GM10266 (cell line): ENCODE data around the gene PKNOX2.

Experiments
- DNase-seq: peaks from one replicate; pipeline ENCODE4 v3.0.0; 2012; ENCODE audit errors: extremely low spot score
- TF ChIP-seq, protein P1 (sequence below): IDR thresholded peaks from 2 replicates; pipeline ENCODE4 v1.5.1; 2012; ENCODE audit warnings: mild to moderate bottlenecking, low read depth; ENCODE audit not compliant: control insufficient read depth, insufficient read depth; ENCODE audit errors: missing control alignments

The PKNOX2 gene

DNA sequence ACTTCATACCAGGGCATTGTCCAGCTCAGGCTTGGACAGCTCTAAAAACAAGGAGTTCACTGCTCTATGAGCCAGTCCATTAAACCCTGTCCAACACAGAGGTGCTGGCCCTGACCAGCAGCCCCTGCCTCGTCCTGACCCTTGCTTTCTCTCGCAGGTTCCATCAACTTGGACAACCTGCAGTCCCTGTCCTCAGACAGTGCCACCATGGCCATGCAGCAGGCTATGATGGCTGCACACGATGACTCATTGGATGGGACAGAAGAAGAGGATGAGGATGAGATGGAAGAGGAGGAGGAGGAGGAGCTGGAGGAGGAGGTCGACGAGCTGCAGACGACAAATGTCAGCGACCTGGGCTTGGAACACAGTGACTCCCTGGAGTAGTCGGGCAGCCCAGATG lies 266.5 kb downstream of the PKNOX2 start:
- no peak for DNase-seq
- TF ChIP-seq, protein P1, sequence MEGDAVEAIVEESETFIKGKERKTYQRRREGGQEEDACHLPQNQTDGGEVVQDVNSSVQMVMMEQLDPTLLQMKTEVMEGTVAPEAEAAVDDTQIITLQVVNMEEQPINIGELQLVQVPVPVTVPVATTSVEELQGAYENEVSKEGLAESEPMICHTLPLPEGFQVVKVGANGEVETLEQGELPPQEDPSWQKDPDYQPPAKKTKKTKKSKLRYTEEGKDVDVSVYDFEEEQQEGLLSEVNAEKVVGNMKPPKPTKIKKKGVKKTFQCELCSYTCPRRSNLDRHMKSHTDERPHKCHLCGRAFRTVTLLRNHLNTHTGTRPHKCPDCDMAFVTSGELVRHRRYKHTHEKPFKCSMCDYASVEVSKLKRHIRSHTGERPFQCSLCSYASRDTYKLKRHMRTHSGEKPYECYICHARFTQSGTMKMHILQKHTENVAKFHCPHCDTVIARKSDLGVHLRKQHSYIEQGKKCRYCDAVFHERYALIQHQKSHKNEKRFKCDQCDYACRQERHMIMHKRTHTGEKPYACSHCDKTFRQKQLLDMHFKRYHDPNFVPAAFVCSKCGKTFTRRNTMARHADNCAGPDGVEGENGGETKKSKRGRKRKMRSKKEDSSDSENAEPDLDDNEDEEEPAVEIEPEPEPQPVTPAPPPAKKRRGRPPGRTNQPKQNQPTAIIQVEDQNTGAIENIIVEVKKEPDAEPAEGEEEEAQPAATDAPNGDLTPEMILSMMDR = no peak

DNA sequence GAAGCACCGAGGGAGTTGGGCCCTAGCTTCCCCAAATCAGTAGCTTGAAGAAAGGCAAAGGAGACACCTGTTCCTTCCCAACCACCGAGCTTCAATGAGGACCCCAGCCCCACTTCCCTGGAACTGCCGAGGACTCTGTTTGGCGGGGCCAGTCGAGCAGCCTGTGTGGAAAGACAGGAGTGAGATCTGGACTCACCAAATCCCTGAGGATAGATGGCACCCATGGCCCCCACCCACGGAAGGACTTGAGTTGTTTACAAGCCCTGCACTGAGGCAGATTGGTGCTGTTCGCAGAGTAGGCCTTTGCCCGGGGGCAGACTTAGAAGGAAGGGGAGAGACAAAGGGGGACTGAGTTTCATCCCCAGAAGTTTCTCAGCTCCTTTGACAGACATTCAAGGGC lies 266.9 kb downstream of the PKNOX2 start:
- TF ChIP-seq, protein P1 = no peak
- DNase-seq = no peak

DNA sequence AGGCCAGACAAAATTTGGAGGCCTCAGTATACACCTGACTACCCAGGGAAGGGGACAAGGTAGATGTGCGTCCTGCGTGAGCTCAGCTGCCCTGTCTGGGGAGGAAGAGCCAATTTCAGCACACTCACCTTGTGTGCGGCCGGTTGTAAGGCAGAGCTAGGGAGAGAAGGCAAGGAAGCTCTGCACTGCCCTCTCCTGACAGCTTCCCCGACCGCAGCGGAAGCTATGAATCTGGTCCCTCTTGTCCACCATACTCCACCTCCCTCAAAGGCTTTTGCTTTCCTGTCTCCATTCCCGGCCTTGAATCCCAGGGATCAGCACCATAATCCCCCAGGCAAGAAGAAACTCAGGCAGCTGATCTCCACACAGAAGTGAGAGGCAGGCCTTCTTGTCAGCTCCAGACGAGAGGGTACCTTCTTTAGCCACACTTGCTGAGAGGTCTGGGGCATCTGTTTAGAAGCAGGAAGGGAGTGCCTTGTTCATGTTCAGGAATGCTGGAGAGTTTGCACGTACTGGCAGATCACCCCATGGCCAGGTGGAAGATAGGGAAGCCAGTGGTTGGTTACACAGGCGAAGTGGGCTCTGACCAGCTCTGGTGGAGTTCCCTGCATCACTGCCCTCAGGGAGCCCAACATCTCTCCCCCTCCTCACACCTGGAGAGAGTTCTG lies 269.0 kb downstream of the PKNOX2 start:
- DNase-seq = peak; percentile 51
- TF ChIP-seq, protein P1 = peak; percentile 57

DNA sequence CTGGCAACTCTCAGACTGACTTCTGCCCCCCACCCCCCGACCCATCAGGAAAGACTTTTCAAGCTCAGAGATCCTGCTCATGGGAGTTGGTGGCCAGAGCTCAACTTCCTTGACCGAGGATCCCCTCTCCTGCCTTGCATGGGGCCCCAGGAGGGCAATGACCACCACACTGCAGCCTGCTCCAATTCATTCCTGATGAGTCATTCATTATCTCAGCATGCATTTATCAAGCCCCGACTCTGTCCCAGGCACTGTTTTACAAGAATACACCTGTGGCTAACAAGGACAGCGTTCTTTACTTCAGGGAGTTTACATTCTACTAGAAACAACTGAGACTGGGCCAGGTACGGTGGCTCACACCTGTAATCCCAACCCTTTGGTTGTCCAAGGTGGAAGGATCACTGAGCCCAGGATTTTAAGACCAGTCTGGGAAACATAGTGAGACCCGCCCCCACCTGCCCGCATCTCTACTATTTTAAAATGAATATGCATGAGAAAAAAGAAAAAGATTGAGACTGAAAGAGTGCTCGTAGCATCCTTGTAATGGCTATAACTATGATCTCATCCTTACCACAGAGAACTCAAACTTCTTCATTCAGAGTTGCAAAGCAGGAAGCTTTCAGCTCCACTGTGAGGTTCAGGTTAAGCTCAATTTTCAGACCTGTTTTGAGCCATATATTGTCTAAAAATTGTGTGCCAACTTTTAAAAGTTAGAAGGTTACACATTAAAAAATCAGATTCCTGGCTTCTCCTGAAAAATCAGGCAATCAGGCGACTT lies 271.1 kb downstream of the PKNOX2 start:
- DNase-seq = peak; percentile 24
- TF ChIP-seq, protein P1 = no peak

DNA sequence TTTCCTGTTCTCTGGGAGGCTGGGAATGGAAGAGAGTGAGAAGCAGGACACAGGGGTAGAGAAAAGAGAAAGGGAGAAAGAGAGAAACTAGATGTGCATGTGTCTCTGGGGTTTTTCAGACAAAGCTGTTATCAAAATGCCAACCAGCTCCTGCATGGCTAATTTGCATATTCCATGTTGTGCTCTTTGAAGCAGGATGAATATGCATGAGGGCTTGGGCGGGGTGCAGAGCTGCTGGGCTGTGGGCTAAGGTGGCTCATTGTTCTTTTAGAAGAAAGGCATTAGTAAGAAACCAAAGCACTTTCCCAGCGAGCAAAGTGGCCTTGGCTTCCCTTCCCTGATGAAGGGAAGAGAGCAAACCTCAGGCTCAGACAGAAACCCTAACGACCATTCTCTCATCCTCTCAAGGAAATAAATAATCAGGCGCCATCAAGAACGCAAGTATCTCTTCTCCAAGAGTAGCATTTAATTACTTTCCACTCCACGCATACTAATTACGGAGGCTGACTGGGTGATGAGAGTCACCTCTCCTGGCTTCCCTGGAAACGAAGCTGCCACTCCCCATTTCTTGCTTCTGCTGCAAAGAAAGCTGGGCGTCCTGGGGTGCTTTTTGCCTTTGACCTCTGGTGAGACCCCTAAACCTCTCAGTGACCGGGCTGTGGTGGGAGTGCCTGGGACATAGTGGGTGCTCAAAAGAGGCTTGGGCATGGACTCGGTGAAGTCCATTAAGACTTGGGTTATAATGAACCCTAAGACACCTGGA lies 277.3 kb downstream of the PKNOX2 start:
- TF ChIP-seq, protein P1 = no peak

DNA sequence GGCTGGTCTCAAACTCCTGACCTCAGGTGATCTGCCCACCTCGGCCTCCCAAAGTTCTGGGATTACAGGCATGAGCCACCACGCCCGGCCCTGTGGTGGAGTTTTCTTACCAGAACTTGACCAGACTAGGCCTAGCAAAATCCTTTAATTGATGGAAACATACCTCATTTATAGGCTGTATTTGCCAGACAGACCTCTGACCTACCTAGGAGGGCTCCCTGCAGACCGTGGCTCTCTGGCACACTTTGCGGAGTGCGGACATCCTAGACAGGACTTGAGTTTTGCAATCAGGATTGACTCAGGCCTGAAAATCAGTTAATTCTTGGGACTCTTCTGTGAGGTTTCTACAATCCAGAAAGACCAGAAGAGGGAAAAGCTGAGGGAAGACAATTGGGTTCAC lies 278.4 kb downstream of the PKNOX2 start:
- TF ChIP-seq, protein P1 = no peak
- DNase-seq = no peak

More for the DNA sequence above, 277.3 kb downstream of the PKNOX2 start:
- DNase-seq = no peak
